GM03348 (cell line): ENCODE data around the gene ADAR.
A peak's percentile ranks its signal among the peaks of the same experiment; 100 is the strongest.
"Not testable (repeated sequence)": the region's sequence is repeated elsewhere in the genome, so short reads cannot be mapped to it uniquely, and the experiment has no call there.

Experiments used
- DNase-seq: peaks from one replicate; pipeline ENCODE4 v3.0.0; 2012; ENCODE audit warnings: low spot score

Gene ADAR, protein sequence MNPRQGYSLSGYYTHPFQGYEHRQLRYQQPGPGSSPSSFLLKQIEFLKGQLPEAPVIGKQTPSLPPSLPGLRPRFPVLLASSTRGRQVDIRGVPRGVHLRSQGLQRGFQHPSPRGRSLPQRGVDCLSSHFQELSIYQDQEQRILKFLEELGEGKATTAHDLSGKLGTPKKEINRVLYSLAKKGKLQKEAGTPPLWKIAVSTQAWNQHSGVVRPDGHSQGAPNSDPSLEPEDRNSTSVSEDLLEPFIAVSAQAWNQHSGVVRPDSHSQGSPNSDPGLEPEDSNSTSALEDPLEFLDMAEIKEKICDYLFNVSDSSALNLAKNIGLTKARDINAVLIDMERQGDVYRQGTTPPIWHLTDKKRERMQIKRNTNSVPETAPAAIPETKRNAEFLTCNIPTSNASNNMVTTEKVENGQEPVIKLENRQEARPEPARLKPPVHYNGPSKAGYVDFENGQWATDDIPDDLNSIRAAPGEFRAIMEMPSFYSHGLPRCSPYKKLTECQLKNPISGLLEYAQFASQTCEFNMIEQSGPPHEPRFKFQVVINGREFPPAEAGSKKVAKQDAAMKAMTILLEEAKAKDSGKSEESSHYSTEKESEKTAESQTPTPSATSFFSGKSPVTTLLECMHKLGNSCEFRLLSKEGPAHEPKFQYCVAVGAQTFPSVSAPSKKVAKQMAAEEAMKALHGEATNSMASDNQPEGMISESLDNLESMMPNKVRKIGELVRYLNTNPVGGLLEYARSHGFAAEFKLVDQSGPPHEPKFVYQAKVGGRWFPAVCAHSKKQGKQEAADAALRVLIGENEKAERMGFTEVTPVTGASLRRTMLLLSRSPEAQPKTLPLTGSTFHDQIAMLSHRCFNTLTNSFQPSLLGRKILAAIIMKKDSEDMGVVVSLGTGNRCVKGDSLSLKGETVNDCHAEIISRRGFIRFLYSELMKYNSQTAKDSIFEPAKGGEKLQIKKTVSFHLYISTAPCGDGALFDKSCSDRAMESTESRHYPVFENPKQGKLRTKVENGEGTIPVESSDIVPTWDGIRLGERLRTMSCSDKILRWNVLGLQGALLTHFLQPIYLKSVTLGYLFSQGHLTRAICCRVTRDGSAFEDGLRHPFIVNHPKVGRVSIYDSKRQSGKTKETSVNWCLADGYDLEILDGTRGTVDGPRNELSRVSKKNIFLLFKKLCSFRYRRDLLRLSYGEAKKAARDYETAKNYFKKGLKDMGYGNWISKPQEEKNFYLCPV

DNA sequence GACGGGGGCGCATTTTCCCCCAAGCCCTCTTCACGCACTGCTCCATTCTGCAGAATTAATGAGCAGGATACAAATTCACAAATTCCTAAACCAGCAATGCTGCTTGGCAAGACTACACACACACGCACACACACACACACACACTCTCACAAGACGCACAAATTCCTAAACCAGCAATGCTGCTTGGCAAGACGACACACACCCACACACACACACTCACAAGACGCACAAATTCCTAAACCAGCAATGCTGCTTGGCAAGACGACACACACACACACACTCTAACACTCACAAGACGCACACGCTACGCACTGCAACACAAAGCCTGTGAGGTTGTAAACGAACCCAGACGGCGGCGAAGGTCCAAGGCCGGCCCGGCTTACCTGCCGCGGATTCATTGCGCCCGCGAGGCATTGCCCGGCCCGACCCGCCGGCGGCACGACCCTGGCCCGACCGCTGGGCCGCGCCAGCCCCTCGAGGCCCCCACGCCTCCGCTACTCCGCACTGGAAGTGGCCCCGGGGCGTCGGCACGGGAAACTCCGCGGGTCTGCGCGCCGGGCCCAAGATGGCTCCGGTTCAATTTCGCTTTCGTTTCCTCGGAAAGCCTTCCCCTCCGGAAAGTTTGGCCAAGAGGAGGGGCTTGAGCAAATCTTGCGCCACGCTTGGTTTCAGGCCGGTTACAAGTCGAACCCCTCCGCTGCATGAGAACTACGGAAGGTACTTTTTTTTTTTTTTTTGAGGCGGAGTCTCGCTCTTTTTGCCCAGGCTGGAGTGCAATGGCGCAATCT lies at the start of gene ADAR:
TSS of gene ADAR (minus strand) at position 578 of the 788 bp plus-strand sequence. CDS start at position 398, 180 bp downstream.
- peak; percentile 93 for DNase-seq

DNA sequence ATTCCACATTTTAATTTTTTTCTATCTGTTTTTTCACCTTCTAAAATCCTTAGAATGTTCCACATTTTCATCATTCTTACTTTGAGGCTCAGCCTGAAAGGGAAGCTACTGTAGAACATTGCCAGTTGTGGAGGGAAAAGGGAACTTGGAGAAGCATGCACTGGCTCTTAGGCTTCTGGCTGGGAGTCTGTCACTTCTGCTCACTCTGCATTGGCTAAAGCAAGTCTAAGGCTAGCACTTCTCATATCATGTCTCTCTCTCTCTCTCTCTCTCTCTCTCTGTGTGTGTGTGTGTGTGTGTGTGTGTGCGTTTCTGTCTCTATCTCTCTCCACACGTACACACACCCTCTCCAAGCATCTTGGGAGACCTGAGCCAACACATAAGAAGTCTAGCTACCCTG lies 49.6 kb upstream of the ADAR start:
- no peak for DNase-seq

DNA sequence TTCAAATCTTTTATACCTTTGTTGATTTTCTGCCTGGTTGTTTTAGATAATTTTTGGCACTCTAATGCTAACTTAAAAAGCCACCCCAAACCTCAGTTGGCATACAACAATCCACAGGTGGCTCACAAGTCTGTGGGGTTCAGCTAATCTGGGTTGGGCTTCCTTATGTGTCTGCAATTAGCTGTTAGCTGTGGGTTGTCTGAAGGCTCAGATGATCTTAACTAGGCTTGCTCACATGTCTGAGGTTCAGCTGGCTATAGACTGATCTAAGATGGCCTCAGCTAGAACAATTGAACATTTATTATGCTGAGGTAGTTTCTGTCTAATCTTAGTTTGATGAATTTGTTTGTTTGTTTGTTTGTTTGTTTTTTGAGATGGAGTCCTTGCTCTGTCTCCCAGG lies 44.9 kb upstream of the ADAR start:
- DNase-seq: no peak

DNA sequence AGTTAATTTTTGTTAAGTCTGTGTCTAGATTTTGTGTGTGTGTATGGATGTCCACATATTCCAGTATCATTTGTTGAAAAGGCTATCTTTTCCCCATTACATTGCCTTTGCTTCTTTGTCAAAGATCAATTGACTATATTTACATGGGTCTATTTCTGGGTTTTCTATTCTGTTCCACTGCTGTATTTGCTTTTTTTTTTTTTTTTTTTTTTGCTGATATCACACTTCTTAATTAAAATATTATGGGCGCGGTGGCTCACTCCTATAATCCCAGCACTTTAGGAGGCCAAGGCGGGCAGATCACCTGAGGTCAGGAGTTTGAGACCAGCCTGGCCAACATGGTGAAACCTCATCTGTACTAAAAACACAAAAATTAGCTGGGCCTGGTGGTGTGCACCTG lies 36.7 kb upstream of the ADAR start:
- DNase-seq: not testable (repeated sequence)

DNA sequence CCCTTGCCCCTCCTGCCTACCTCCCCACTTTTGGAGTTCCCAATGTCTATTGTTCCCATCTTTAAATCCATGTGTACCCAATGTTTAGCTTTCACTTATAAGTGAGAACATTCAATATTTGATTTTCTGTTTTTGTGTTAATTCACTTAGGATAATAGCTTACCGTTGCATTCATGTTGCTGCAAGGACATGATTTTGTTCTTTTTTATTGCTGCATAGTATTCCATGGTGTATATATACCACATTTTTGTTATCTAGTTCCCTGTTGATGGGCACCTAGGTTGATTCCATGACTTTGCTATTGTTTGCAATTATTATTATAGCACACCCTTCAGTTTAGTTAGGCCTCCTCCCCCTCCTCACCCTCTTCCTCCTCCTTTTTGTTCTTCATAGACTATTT lies 33.5 kb upstream of the ADAR start:
- DNase-seq: no peak

DNA sequence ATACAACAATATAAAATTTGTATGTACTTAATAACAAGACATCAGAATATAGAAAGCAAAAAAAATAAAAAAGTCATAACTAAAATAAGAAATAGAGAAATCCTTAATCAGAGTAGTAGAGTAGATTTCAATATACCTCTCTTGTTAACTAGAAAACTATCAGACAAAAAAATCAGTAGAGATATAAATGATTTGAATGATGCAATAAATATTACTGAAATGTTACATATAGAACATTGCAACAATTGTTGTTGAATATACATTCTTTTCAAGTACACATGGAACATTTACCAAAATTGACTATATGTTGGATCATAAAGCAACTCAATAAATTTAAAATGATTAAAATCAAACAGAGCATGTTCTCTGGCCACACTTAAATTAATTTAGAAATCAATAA lies 31.9 kb upstream of the ADAR start:
- no peak for DNase-seq

DNA sequence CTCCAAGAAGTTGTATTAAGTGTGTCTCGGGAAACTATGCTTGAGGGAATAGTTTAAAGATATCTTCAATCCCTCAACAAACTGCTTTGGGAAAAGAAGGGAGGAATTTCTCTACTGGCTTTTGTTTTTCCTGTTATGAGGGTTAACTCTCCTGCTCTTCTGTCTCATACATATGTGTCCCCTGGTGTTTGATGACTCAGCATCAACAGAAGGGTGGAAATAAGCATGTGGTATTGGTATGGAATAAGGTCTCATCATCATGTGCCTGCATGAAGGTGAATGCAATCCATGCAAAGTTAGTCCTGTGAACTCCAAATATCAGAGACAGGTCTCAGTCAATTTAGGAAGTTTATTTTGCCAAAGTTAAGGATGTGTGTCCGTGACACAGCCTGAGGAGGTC lies 27.2 kb upstream of the ADAR start:
- DNase-seq: no peak

DNA sequence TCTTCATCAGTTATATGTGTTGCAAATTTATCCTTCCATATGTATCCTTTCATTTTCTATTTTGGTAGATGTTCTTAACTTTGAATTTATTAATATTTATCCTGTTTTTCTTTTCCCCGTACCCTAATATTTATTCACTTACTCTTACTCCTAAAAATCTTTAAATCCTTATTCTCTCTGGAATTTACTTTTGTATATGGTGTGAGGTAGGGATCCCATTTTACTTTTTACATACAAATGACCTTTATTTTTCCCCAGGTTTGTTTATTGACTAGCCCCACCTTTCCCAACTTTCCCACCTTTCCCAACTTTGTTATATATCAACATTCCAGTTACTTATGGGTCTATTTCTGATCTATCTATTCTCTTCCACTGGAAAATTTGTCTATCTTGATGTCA lies 21.7 kb upstream of the ADAR start:
- DNase-seq: no peak

DNA sequence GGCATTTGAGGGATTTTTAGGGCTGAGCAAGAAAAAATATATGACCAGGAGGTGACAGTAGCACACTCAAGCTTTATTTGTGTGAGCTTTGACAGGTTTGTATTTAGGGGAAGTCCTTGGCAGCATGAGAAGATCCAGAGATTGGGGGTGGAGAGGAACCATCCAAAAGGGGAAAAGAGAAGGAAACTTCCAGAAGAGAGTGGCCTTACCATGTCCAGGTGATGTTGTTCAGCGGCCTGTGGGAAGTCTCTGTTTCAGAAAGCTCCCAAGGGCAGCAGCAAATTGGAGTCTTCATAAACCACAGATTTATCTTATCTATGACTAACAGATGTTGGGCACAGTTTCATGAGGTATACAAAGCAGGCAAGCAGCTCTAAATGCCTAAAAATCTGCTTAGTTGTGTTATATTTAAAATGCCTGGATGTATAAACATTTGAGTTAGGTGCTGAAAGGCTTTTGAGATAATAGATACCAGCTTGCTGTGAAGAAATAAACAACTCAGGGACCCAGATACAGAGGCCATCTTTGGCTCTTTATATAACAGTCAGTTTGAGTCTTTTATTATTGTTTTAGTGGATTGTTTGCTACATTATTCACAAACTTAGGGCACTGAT lies 21.2 kb upstream of the ADAR start:
- no peak for DNase-seq

DNA sequence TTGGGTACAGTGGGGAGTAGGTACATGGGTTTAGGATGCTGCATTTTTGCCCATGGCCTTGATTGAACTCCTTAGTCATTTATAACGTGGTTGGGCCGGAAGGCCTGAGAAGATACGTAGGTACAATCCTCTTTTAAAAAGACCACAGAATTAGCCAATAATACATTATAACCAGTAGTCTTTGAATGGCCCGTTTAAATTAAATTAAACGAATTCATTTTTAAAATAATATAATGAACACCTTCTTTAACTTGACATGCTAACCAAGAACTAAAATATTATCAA lies 20.1 kb upstream of the ADAR start:
- DNase-seq: no peak

DNA sequence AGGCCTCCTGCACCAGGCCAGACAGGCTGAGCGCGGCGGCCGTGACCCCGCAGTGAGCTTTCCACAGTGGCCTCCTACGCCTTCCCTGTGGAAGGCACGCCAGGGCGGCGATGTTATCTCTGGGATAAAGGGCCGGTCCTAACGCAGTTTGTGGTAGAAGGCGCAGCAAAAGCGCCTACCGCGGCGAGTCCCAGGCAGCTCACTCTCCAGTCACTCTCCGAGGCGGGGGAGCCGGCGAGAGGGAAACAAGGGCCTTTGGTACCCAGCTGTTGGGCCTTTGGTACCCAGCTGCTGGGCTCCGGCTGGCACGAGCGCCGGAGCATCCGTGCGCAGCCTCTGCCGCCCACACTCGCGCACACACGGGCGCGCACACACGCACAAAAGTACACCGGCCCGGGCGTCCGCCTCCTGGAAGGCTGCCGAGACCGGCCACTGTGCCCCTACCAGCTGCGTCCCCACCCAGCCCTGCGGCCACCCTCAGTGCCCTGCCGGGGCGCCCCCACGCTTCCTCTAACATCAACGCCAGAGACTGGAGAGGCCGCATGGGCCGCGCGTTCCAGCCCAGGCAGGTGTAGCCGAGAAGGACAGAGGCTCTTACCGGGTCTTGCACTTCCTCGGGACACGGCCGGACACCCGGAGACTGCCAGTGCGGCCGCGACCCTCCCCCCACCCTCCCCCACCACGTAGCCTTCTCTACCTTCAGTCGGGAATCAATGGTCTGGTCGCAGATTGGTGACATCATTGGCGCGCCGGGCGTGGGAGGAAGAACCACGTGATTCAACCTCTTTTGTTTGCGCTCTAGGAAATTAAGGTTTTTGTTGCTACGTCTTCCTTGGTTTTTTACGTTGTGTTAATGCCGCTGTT lies 19.5 kb upstream of the ADAR start:
- DNase-seq: peak; percentile 89

DNA sequence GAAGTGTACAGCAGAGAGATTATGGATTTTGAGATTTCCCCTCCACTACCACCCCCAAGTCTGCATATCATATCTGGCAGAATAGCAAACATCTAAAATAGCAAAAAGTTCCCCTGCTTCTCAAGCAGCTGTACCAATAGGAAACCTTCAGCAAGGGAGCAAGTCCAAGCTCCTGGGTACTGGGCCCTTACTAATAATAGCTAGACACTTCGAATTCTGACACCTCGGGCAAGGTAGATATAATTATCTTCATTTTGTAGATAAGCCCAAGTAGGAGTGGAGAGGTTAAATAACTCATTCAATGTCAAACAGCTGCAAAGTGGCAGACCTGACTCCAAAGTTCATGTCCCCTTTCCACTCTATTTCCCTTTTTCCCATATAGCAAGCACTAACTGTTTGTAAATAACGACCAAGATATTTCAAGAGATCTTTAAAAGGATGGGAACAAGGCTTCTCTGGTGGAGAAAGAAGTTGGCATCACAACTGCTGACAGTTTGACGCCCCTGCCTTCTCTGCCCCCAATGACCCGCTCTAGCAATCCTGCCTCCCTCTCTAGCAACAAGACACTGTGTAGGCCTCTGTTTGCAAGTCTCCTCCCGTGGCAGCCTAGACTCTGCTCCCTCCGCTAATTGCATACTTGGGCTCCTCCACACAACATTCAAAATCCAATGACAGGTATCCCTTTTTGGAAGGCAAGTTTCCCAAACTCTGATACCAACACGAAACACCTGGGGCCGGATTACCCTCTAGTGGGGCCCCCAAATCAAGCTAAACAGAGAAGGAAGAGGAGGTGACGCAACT lies 18.7 kb upstream of the ADAR start:
- DNase-seq: peak; percentile 39

DNA sequence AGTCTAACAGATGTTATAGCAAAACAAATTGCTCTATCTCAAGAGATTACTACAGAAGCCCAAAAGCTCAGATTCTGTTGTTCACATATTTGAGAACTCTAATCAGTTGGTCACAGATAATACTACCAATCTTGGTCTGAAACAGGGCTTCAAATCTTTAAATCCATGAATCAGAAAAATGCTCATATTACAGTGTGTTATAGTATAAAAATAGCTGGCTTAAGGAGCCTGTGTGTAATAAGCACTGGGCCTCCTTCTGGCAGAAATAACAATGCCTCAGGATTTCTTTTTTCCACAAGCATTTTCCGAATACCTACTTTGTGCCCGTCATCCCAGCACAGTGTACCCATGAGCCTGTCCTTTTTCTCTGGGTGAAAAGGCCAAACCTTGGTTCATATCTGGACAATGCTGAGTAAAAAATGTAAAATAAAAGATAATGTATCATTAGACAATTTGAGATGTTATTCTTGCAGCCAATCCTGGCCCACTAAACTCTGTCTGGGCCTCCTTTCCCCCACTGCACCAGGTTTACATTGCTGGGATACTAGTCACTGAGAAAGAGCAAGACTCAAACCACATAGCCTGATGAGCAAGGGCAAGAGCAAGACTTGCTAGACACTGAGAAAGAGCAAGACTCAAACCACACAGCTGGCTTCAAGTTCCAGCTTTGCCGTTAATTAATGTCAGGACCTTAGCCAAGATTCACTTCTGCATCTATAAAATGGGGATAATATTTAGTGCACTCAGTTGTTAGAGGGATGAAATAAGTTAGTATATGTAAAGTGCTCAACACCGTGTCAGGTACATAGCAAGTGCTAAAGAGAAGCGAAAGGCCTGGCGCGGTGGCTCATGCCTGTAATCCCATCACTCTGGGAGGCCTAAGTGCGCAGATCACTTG lies 17.0 kb upstream of the ADAR start:
- DNase-seq: peak; percentile 71

DNA sequence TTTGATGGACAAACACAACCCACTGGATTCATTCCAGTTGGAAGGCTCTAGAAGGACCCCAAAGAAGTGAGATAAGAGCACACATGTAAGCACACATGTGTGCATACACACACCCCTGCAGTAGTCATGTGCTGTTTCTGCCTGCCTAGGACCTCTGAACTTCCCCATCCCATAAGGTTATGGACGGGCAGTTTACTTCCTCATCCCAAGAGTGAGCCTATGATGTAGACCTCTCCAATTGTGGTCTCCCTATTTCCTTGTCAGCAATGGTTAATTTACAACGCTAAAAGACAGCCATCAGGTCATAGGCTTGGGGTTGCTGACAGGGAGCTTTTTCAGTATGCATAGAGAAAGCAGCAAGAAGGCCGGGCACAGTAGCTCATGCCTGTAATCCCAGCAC lies 15.4 kb upstream of the ADAR start:
- DNase-seq: no peak

DNA sequence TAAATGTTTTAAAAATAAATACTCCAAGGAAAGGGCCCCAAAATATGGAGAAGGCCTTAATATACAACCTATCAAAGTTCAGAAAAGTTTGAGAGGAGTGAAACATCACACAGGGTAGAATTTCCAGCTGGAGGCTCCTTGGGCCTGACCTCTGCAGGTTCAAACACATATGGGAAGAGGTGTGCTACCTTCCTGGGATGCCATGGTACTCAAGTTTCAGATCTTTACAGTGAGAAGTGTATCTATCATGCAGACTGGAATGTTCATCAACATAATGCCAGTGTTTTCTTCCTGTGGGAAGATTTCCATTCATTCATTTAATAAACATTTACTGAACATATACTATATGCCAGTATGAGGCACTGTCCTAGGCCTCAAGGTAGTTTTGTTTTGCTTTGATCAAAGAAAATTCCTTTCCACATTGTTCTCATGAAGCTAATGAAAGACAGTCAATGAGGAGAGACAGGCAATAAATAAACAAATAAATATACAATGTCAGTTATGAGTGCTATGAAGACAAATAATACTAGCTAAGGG lies 14.6 kb upstream of the ADAR start:
- DNase-seq: no peak

DNA sequence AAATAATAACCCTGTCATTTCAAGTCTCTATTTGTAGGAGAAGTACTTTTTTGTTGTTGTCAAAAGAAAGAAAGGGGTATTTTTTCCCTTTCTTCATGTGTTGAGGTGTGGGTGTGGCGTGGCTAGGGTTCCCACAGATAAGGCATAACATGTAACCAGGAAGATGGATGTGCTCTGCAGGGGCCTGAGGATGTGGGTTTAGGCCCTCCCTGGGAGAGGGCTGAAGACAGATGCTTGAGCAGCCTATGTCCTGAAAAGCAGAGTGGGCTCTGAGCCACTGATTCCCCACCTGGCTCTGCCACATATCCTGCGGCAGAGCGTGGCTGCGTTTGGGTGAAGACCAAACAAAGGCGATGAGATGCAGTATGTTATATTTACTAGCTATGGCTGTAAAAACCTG lies 13.9 kb upstream of the ADAR start:
- no peak for DNase-seq

DNA sequence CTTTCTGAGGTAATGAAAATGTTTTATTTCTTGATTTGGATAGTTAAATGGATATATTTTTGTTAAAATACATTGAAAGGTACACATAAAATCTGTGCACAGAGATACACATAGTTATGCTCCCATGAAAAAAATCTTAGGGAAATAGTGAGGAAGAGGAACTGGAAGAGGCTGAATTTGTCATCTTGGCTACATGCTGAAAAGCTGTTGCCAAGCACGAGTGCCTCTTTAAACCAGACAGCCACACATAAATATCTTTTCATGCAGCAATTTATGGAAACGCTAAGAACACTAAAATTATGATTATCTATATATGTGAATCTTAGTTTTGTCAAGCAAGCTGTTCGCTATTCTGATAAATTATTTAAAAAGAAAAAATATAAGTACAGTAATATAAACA lies 12.8 kb upstream of the ADAR start:
- DNase-seq: no peak

DNA sequence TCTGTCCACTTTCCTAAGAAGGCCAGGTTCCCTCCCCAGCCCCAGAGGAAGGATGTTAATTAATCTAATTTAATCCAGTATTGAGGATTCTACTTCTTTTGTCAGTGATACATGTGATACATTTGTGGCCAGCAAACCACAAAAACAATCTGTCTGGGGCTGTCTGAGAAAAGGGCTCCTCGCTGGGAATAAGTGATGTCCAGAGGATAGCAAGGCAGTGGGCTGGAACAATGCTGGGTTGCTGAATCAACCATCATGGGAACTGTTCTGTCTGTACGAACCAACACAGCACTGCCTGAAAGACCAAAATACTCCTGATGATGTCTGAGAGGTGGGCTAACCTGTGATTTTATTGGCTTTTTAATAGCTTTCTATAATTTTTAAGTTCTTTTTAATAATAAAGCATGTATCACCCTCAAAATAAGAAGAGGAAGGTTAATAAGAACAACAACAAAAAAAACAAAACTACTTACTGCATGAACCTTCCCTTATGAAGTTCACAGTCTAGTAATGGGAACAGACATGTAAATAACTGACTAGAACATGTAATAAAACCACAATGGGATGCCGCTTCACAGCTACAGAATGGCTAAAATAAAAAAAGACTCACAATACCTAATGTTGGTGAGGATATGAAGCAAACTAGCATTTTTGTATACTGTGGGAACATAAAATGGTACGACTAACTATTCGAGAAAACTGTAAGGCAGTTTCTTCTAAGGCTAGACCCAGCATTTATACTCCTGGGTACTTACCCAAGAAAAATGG lies 11.4 kb upstream of the ADAR start:
- DNase-seq: no peak
